ENCODE results near the gene TSEN34.
A peak's percentile ranks its signal among the peaks of the same experiment; 100 is the strongest.

Gene TSEN34

DNA sequence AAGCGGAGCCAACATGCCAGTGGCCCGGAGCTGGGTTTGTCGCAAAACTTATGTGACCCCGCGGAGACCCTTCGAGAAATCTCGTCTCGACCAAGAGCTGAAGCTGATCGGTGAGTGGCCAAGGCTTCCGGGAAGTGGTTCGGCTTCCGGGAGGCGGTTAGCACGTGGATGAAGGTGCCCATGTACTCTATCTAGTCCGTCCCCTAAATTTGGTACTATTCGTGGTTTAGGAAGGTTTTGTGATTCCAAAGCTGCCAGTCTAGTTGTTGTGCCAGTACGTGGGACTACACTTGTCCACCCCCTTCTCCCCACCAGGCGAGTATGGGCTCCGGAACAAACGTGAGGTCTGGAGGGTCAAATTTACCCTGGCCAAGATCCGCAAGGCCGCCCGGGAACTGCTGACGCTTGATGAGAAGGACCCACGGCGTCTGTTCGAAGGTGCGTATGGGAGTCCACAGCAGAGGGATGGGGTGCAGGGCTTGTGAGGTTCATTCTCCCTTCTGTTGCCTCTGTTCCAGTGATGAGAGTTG lies 10.1 kb downstream of the TSEN34 start:
- peak overlapping the region; percentile 98 for H3K27ac ChIP-seq
- TF ChIP-seq, protein P1, sequence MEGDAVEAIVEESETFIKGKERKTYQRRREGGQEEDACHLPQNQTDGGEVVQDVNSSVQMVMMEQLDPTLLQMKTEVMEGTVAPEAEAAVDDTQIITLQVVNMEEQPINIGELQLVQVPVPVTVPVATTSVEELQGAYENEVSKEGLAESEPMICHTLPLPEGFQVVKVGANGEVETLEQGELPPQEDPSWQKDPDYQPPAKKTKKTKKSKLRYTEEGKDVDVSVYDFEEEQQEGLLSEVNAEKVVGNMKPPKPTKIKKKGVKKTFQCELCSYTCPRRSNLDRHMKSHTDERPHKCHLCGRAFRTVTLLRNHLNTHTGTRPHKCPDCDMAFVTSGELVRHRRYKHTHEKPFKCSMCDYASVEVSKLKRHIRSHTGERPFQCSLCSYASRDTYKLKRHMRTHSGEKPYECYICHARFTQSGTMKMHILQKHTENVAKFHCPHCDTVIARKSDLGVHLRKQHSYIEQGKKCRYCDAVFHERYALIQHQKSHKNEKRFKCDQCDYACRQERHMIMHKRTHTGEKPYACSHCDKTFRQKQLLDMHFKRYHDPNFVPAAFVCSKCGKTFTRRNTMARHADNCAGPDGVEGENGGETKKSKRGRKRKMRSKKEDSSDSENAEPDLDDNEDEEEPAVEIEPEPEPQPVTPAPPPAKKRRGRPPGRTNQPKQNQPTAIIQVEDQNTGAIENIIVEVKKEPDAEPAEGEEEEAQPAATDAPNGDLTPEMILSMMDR (conservative IDR thresholded peaks at IDR 0.05), result no peak

DNA sequence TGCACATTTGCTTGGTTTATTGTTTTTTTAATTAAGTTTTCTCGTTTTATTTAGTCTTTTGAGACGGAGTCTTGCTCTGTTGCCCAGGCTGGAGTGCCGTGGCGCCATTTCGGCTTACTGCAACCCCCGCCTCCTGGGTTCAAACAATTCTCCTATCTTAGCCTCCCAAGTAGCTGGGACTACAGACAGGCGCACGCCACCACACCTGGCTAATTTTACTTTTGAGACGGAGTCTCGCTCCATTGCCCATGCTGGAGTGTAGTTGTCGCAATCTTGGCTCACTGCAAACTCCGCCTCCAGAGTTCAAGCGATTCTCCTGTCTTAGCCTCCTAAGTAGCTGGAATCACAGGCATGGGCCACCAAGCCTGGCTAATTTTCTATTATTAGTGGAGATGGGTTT lies 10.9 kb downstream of the TSEN34 start:
- peak overlapping the region; percentile 98 for H3K27ac ChIP-seq
- TF ChIP-seq, protein P1 (conservative IDR thresholded peaks at IDR 0.05), result no peak

DNA sequence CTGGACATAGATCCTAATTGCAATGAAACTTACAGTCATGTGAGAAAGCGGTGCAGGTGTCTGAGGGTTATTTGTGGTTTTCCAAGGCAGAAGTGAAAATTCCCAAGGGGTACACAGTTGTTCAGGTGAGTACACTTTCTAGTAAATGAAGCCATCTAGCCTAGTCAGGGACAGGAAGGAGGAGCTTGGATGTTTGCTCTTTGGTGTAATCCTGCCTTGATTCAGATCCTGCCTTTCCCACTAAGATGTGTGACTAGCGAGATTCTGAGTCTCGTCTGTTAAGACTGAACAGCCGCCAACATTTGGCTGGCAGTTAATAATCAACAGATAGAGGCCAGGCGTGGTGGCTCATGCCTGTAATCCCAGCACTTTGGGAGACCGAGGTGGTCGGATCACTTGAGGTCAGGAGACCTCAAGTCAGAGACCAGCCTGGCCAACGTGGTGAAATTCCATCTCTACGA lies 12.1 kb downstream of the TSEN34 start:
- peak overlapping the region; percentile 98 for H3K27ac ChIP-seq
- TF ChIP-seq, protein P1 (conservative IDR thresholded peaks at IDR 0.05), result no peak

DNA sequence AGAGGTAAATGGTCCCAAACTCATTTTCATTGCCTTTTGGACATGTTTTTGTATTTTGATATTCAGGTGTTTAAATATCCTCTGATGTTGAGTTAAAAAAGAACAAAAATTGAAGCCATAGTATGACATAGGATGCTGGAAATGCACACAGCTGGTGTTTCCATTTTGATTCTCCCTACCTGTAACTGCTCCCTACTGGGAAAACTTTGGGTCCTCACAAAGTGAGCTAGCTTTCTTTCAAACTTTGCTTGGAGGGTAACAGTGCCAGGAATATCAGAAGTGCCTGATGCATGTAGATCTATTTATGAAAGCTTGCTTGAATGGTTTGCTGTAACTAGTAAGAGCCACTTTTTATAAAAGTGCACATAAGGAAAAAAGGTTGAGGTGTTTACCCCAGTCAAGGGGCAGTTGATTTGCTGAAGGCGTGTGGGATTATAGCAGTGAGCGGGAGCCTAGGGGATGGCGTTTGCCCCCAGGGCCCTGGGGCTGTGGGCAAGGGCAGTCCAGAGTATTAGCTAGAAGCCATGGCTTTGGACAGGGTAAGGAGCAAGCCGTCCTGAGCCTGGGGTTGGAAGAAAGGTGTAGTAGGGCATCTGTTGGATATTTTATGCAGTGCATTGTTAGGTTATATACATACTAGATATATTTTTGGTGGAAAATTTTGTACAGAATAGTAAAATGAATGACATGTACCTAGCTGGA lies 13.8 kb downstream of the TSEN34 start:
- H3K27ac ChIP-seq, result peak overlapping the region; percentile 98
- TF ChIP-seq, protein P1 (conservative IDR thresholded peaks at IDR 0.05), result no peak

DNA sequence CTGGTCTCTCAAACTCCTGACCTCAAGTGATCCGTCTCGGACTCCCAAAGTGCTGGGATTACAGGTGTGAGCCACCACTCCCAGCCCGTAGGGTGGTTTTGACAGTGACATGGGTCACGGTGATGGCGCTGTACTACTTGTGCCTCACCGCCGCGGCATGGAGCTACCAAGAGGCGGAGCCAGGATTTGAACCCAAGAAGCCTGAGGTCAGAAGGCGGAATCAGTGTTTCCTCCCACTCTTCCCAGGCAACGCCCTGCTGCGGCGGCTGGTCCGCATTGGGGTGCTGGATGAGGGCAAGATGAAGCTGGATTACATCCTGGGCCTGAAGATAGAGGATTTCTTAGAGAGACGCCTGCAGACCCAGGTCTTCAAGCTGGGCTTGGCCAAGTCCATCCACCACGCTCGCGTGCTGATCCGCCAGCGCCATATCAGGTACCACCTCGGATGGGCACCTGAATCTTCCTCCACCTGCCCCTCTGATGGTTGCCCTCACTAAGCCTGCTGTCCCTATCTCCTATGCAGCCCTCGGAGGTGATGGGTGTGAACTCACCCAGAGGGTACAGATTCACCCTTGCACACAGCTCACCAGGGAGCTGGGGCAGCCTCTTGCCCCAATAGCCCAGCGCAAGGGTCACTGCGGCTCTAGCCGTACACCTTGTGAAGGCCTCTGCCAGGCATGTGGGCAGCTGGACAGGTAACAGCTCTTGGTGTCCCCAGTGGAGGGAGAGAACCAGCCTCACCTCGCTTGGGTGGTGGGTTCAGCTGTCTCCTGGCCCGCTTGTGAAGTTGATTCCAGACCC lies 15.1 kb downstream of the TSEN34 start:
- peak overlapping the region; percentile 98 for H3K27ac ChIP-seq
- TF ChIP-seq, protein P1 (conservative IDR thresholded peaks at IDR 0.05), result no peak

DNA sequence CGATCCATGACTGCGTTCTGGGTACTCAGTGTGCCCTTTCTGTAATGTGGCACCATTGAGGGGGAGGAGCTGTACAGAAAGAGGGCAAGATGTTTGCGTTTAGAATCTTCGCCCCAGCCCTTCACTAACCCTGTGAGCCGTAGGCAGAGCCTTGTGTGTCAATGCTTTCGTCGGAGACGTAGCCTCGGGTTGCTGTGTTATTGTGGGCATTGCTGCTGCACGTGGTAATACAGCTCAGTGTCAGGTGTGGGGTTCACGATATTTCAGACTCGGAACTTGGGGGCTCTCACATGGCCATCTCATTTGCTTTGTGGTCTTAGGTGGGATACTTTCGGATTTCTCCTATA lies 15.7 kb downstream of the TSEN34 start:
- H3K27ac ChIP-seq, result peak overlapping the region; percentile 98

DNA sequence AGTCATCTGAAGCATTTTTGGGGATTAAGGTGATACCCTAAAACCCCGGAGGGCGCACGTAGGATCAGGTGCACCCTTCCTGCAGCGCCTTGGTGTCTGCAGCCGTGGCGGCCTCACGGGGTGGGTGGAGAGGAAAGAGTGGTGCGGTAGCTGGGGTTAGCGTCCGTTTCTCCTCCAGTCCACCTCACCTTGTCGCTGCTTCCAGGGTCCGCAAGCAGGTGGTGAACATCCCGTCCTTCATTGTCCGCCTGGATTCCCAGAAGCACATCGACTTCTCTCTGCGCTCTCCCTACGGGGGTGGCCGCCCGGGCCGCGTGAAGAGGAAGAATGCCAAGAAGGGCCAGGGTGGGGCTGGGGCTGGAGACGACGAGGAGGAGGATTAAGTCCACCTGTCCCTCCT lies 16.1 kb downstream of the TSEN34 start:
- H3K27ac ChIP-seq, result peak overlapping the region; percentile 98

More for the DNA sequence above, 15.7 kb downstream of the TSEN34 start:
- TF ChIP-seq, protein P1 (conservative IDR thresholded peaks at IDR 0.05), result no peak

DNA sequence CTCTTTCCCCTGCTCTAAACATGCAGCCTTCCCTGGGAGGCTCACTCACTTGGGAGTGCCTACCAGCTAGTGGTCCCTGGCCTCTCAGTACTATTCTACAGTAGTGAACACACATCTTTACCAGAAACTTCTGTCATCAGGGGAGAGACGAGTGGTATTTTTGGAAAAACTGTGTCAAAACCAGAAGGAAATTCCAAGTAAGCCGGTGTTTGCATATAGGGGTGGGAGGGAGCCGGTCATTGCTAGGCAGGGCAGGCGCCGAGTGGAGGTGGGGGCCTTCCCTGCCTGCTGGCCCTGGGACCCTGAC lies 16.5 kb downstream of the TSEN34 start:
- TF ChIP-seq, protein P1 (conservative IDR thresholded peaks at IDR 0.05), result no peak
- peak overlapping the region; percentile 98 for H3K27ac ChIP-seq
